GM19240 (cell line): ENCODE data around the gene SYCP2L.
"Not testable (repeated sequence)": the region's sequence is repeated elsewhere in the genome, so short reads cannot be mapped to it uniquely, and the experiment has no call there.

ENCODE experiments used
- DNase-seq: peaks from one replicate; pipeline ENCODE4 v3.0.0; 2011; ENCODE audit warnings: low spot score; ENCODE audit not compliant: insufficient read length

SYCP2L gene

GRCh38 chr6:10886691-10887502 is at the start of gene SYCP2L:
SYCP2L (plus strand) TSS chr6:10887052; CDS start chr6:10887127, 75 bp downstream.
- no peak for DNase-seq

DNA sequence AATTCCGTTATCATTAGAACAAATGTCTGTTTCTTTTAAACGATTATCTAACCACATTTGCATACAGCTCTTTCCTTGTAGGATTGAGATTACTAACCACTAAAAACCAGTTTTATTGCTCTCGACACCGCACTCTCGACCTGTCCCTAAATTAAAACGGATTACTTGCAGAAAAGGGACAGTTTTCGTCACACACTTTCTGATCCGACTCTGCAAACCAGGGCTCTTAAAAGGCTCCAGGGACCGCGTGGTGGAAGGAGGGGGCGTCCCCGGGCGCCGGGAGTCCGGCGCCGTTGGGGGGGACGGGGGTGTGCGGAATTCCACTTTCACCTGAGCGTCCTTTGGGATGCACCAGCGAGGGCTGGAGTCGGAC is 49.2 kb upstream of the SYCP2L start:
- DNase-seq = no peak

DNA sequence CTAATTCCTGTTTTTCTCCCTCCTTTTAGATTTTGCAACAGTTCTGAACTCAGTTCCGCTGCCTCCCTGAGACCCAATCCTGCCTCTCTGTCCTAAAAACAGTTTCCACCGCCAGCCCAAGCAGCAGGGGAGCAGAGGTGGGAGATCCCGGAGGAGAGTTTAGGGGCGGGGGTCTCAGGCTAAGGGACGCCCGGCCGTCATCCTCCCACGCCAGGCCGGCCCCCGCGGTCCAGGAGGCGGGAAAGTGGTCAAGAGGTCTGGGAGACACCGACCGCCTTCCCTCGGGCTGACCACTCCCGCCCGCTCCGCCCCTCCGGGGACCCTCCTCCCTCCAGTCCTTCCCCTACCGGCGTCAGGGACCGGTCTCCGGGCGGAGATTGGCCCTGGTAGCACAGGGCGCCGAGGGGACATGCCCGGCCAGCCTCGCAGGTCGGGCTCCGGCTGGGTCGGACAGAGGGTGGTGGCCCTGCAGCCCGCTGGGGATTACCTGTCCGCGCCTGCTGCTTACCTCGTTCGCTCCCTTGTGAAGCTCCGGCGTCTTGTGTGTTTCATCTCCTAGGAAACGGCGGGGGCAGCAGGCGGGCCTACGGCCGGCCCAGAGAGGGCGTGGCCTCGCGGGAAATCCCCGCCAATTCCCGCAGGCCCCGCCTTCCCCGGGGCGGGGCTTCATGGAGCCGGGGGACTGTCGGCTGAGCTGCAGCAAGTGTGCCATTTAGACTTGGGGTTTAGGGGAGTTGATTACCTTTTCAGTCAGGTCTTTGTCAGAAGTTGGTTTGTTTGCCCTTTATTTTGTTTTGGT is 48.7 kb upstream of the SYCP2L start, which contains the start of gene MAK:
Gene MAK (minus strand): TSS at position 545 of the 799 bp plus-strand sequence. CDS start 7,891 bp downstream, outside the sequence.
- DNase-seq = peak; percentile 88

GRCh38 chr6:10838794-10839333 is 48.0 kb upstream of the SYCP2L start:
- peak; percentile 65 for DNase-seq

- DNase-seq = no peak
Measured at GRCh38 chr6:10843554-10843953, 43.3 kb upstream of the SYCP2L start.

DNA sequence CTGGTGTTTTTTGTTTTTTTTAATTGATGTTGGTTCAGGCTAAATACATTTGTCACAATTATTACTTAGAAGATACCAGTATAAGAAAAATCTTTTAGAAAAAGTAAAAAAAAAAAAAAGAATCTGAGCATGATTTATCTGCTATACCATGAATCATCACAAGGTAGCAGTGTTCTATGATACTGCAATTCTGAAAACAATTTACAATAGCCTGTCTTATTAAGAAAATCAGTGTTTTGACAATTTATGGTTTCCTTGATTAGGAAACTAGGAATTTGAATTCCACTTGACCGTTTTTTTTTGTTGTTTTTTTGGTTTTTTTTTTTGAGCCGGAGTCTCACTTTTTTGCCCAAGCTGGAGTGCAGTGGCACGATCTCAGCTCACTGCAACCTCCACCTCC is 39.2 kb upstream of the SYCP2L start:
- DNase-seq = no peak

- no peak for DNase-seq
Measured at GRCh38 chr6:10849901-10850300, 37.0 kb upstream of the SYCP2L start.

GRCh38 chr6:10850728-10851127 is 36.1 kb upstream of the SYCP2L start:
- no peak for DNase-seq

- no peak for DNase-seq
Measured at GRCh38 chr6:10852361-10852960, 34.4 kb upstream of the SYCP2L start.

DNA sequence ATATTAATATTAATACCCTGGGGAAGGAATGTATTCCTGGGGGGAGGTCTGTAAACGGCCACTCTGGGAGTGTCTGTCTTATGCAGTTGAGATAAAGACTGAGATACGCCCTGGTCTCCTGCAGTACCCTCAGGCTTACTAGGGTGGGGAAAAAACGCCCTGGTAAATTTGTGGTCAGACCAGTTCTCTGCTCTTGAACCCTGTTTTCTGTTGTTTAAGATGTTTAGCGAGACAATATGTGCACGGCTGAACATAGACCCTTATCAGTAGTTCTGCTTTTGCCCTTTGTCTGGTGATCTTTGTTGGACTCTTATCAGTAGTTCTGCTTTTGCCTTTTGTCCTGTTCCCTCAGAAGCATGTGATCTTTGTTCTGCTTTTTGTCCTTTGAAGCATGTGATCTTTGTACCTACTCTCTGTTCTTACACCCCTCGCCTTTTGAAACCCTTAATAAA is 33.0 kb upstream of the SYCP2L start:
- DNase-seq = not testable (repeated sequence)

GRCh38 chr6:10854922-10855632 is 31.8 kb upstream of the SYCP2L start:
- no peak for DNase-seq

DNA sequence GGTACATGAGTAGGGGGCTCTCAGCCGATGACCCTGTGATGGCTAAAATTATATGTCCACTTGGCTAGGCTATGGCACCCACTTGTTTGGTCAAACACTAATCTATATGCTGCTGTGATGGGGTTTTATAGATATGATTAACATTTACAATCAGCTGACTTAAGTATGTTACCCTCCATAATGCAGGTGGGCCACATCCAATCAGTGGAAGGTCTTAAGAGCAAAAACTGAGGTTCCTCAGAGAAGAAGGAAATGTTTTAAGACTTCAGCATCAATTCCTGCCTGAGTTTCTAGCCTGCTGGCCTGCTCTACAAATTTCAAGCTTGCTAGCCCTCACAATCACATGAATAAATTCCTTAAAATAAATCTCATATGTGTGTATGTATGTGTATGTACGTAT is 29.6 kb upstream of the SYCP2L start:
- no peak for DNase-seq

- no peak for DNase-seq
Measured at GRCh38 chr6:10861086-10861485, 25.8 kb upstream of the SYCP2L start.

GRCh38 chr6:10862361-10862760 is 24.5 kb upstream of the SYCP2L start:
- DNase-seq = no peak

DNA sequence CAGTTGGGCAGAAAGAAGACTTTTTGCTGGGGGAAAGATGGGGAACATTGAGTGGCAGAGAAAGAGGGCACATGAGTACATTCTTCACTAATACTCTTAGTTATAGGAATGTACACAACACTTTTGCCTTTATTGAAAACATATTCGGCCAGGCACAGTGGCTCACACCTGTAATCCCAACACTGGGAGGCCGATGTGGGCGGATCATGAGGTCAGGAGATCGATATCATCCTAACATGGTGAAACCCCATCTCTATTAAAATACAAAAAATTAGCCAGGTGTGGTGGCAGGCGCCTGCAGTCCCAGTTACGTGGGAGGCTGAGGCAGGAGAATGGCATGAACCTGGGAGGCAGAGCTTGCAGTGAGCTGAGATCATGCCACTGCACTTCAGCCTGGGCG is 23.8 kb upstream of the SYCP2L start:
- not testable (repeated sequence) for DNase-seq

- DNase-seq = not testable (repeated sequence)
Measured at GRCh38 chr6:10866709-10867108, 20.1 kb upstream of the SYCP2L start.

DNA sequence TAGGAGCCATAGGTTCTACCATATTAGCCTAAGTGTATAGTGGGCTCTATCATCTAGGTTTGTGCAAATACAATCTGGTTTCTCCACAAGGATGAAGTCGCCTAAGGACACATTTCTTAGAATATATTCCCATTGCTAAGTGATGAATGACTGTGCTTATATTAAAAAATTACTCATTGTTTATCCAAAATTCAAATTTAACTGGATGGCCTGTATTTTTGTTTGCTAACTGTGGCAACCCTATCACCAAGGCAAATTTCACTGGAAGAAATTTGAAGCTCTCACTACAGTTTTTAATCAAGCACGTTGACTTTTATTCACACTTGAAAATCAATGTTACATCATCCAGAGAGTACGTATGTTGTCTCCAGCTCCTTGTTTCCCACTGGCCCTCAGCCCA is 18.9 kb upstream of the SYCP2L start:
- DNase-seq = no peak

DNA sequence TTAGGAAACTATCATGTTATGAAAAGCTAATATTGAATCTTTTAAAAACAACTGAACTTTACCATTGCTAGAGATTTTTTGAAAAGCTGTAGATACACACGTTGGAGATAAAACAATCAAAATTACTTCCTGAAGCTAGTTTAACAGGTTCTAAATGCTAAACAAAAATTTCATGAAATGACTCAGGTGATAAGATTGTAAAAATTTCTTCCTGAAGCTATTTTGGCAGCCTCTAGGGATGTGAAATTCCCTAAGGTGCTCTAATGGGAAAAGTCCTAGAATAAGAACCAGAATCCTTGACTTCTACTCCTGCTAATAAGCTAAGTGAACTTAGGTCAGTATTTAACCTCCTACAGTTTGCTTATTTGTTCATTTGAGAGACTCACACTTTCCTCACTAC is 13.5 kb upstream of the SYCP2L start:
- no peak for DNase-seq

- DNase-seq = no peak
Measured at GRCh38 chr6:10874207-10874606, 12.6 kb upstream of the SYCP2L start.

DNA sequence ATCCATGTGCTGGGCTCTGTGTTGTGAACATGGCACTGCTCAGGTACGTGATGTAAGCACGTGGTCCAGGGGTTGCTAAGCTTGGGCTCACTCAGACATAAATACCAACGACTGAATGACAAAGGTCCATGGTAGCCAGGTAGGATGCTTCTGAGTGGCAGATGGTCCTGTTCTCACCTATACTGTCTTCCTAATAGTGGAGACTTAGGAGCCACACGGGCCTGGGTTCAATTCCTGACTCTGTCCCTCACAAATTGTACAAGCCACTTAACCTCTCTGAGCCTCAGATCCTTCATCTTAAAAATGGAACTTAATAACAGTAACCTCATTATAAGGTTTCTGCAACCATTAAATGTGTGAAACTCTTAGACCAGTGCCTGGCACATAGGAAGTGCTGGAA is 11.8 kb upstream of the SYCP2L start:
- no peak for DNase-seq

- no peak for DNase-seq
Measured at GRCh38 chr6:10877012-10877411, 9.8 kb upstream of the SYCP2L start.
